HEK293 (cell line): Measurements from ENCODE around the gene ANAPC16.

Source experiments
- CTCF ChIA-PET: fragments of 350-600 bp; formaldehyde crosslinking; extraction: SDS; loops from one replicate; lab custom pipeline; 2021; ENCODE audit warnings: antibody characterized with exemption; lab: Yijun Ruan, JAX
- POLR2A ChIA-PET: fragments of 300-600 bp; formaldehyde crosslinking; extraction: SDS; loops from one replicate; lab custom pipeline; 2020; ENCODE audit warnings: antibody characterized with exemption, inconsistent platforms; lab: Yijun Ruan, JAX
- H3K27ac ChIP-seq: fragments of 200-500 bp; sonication (Bioruptor generic); 2 replicates; pipeline ENCODE4 v1.5.1; 2014; ENCODE audit warnings: low read depth, low read length, control low read depth, inconsistent platforms; ENCODE audit errors: extremely low read depth
- H3K36me3 ChIP-seq, 2 experiments: fragments of 200-500 bp in 1 of 2; sonication (Bioruptor generic) in 1 of 2; 1 replicate in 1 of 2; 2 replicates in 1 of 2; pipeline ENCODE4 v1.5.1; 2014 to 2017; ENCODE audit warnings: inconsistent platforms in 2 of 2, low read length in 2 of 2; ENCODE audit not compliant: control insufficient read depth in 2 of 2, insufficient read depth in 1 of 2
- H3K4me1 ChIP-seq: fragments of 200-500 bp; sonication (Bioruptor generic); 2 replicates; pipeline ENCODE4 v1.5.1; 2014; ENCODE audit warnings: mild to moderate bottlenecking, low read length, inconsistent platforms; ENCODE audit not compliant: control insufficient read depth, insufficient read depth
- H3K4me3 ChIP-seq: 2 replicates; pipeline ENCODE4 v1.5.1; 2011; ENCODE audit warnings: low read depth, mild to moderate bottlenecking, control low read depth, low read length, moderate library complexity
- H3K9me3 ChIP-seq: fragments of 200-500 bp; sonication (Bioruptor generic); 2 replicates; pipeline ENCODE4 v1.5.1; 2014; ENCODE audit warnings: low read depth, low read length, inconsistent platforms; ENCODE audit not compliant: control insufficient read depth, insufficient read depth
- ATF2 ChIP-seq: fragments of 450-650 bp; formaldehyde crosslinking; IDR thresholded peaks from 2 replicates; pipeline ENCODE4 v1.5.1; 2016; ENCODE audit warnings: missing biosample characterization, missing genetic modification characterization, low read depth
- KLF1 ChIP-seq: fragments of 450-650 bp; formaldehyde crosslinking; IDR thresholded peaks from 2 replicates; pipeline ENCODE4 v1.5.1; 2016; ENCODE audit warnings: missing biosample characterization, missing genetic modification characterization
- KLF10 ChIP-seq: fragments of 450-650 bp; IDR thresholded peaks from 2 replicates; pipeline ENCODE4 v1.5.1; 2018; ENCODE audit warnings: missing biosample characterization, mild to moderate bottlenecking, missing genetic modification characterization
- KLF9 ChIP-seq: fragments of 450-650 bp; formaldehyde crosslinking; IDR thresholded peaks from 2 replicates; pipeline ENCODE4 v1.5.1; 2016; ENCODE audit warnings: missing biosample characterization, missing genetic modification characterization, low read depth
- PRDM10 ChIP-seq: fragments of 450-650 bp; formaldehyde crosslinking; IDR thresholded peaks from 2 replicates; pipeline ENCODE4 v1.5.1; 2016; ENCODE audit warnings: missing biosample characterization, missing genetic modification characterization
- RBAK ChIP-seq: fragments of 450-650 bp; formaldehyde crosslinking; IDR thresholded peaks from 2 replicates; pipeline ENCODE4 v1.5.1; 2016; ENCODE audit warnings: missing biosample characterization, missing genetic modification characterization
- TCF7L2 ChIP-seq: IDR thresholded peaks from 2 replicates; pipeline ENCODE4 v1.6.1; 2011; ENCODE audit warnings: low read depth, mild to moderate bottlenecking, inconsistent platforms, low read length, moderate library complexity, borderline replicate concordance
- ZBTB1 ChIP-seq: fragments of 450-650 bp; formaldehyde crosslinking; IDR thresholded peaks from 2 replicates; pipeline ENCODE4 v1.5.1; 2016; ENCODE audit warnings: missing biosample characterization, missing genetic modification characterization
- ZBTB17 ChIP-seq: fragments of 450-650 bp; formaldehyde crosslinking; IDR thresholded peaks from 2 replicates; pipeline ENCODE4 v1.5.1; 2016; ENCODE audit warnings: missing biosample characterization, missing genetic modification characterization
- ZBTB48 ChIP-seq: fragments of 450-650 bp; formaldehyde crosslinking; IDR thresholded peaks from 2 replicates; pipeline ENCODE4 v1.5.1; 2016; ENCODE audit warnings: missing biosample characterization, missing genetic modification characterization
- ZBTB7A ChIP-seq: fragments of 450-650 bp; formaldehyde crosslinking; IDR thresholded peaks from 2 replicates; pipeline ENCODE4 v1.5.1; 2016; ENCODE audit warnings: low read depth, missing biosample characterization, missing genetic modification characterization
- ZEB2 ChIP-seq: fragments of 450-650 bp; formaldehyde crosslinking; IDR thresholded peaks from 2 replicates; pipeline ENCODE4 v1.5.1; 2016; ENCODE audit warnings: missing biosample characterization, missing genetic modification characterization
- ZFHX2 ChIP-seq: fragments of 450-650 bp; formaldehyde crosslinking; conservative IDR thresholded peaks from 2 replicates; pipeline ENCODE4 v1.5.1; 2016; ENCODE audit warnings: missing biosample characterization, missing genetic modification characterization
- ZNF292 ChIP-seq: fragments of 450-650 bp; formaldehyde crosslinking; IDR thresholded peaks from 2 replicates; pipeline ENCODE4 v1.5.1; 2016; ENCODE audit warnings: low read depth, missing biosample characterization, missing genetic modification characterization, borderline replicate concordance
- ZNF391 ChIP-seq: fragments of 450-650 bp; formaldehyde crosslinking; IDR thresholded peaks from 2 replicates; pipeline ENCODE4 v1.5.1; 2016; ENCODE audit warnings: low read depth, missing biosample characterization, missing genetic modification characterization, borderline replicate concordance
- ZNF426 ChIP-seq: fragments of 450-650 bp; formaldehyde crosslinking; IDR thresholded peaks from 2 replicates; pipeline ENCODE4 v1.5.1; 2017; ENCODE audit warnings: missing biosample characterization, missing genetic modification characterization, mild to moderate bottlenecking, inconsistent platforms, moderate library complexity
- ZNF513 ChIP-seq: fragments of 450-650 bp; IDR thresholded peaks from 2 replicates; pipeline ENCODE4 v1.5.1; 2018; ENCODE audit warnings: missing biosample characterization, missing genetic modification characterization
- ZNF518A ChIP-seq: fragments of 450-650 bp; formaldehyde crosslinking; conservative IDR thresholded peaks from 2 replicates; pipeline ENCODE4 v1.5.1; 2016; ENCODE audit warnings: low read depth, missing biosample characterization, missing genetic modification characterization
- ZNF548 ChIP-seq: fragments of 450-650 bp; formaldehyde crosslinking; IDR thresholded peaks from 2 replicates; pipeline ENCODE4 v1.5.1; 2016; ENCODE audit warnings: missing biosample characterization, missing genetic modification characterization
- ZNF747 ChIP-seq: fragments of 450-650 bp; formaldehyde crosslinking; IDR thresholded peaks from 2 replicates; pipeline ENCODE4 v1.5.1; 2016; ENCODE audit warnings: missing biosample characterization, missing genetic modification characterization
- ZNF776 ChIP-seq: fragments of 450-650 bp; formaldehyde crosslinking; IDR thresholded peaks from 2 replicates; pipeline ENCODE4 v1.5.0; 2017; ENCODE audit warnings: missing biosample characterization, missing genetic modification characterization, borderline replicate concordance
- ZSCAN30 ChIP-seq: fragments of 450-650 bp; IDR thresholded peaks from 2 replicates; pipeline ENCODE4 v1.5.1; 2018; ENCODE audit warnings: missing biosample characterization, mild to moderate bottlenecking, missing genetic modification characterization, moderate library complexity

The ANAPC16 gene

GRCh38 chr10:72270607-72271281, 54.9 kb downstream of the ANAPC16 start (continued):
- TF ChIP-seq KLF1 (tag by site-specific recombination) (0 out of 2 replicates have a peak, but pooled peaks have one; percentile 12), ZBTB17 (tag by site-specific recombination) (peak; percentile 33; the same call in 1 of the 2 replicates), ZFHX2 (tag by site-specific recombination) (peak; percentile 64; the same call in 1 of the 2 replicates), ZNF776 (tag by site-specific recombination) (no peak), KLF9 (tag by site-specific recombination) (no peak)
- TF ChIP-seq, all 188 proteins: peak for 6

- peak overlapping the region; percentile 65 for H3K4me3 ChIP-seq
- H3K36me3 ChIP-seq = peaks cover 0 to 16% of the 10 kb centered on the region in 2 experiments; a peak in 1 of 3 replicates
- H3K9me3 ChIP-seq = no peaks in the 10 kb centered on the region
- peak overlapping the region; percentile 98 for H3K27ac ChIP-seq
- H3K4me1 ChIP-seq = peaks cover 7% of the 10 kb centered on the region
- CTCF ChIA-PET = interaction anchor here (0.6 to 4.5 kb wide), 6 partner anchors 13 to 188 kb away, joined by 3 to 52 read pairs (median 5); no protein-coding TSS in a partner anchor
- POLR2A ChIA-PET = interaction anchor here (0.6 to 5.1 kb wide), 38 partner anchors 9 to 823 kb away, joined by 3 to 120 read pairs (median 8); partner anchors contain the start of genes ANAPC16 and ASCC1
- TF ChIP-seq ZNF292 = no peak
- peak; percentile 60; the same call in 1 of the 2 replicates for TF ChIP-seq ZBTB48 (tag by site-specific recombination)
- peak; percentile 100 for TF ChIP-seq ZEB2 (tag by site-specific recombination)
- TF ChIP-seq ZBTB7A (tag by site-specific recombination) = peak; percentile 71; the same call in 1 of the 2 replicates
- no peak for TF ChIP-seq RBAK (tag by site-specific recombination)
- peak; percentile 79 for TF ChIP-seq ATF2 (tag by site-specific recombination)
- peak; percentile 72 for TF ChIP-seq KLF10 (tag by site-specific recombination)
- no peak for TF ChIP-seq ZNF747 (tag by site-specific recombination)
- 0 out of 2 replicates have a peak, but pooled peaks have one; percentile 18 for TF ChIP-seq ZNF548 (tag by site-specific recombination)
- peak; percentile 76 for TF ChIP-seq PRDM10
- TF ChIP-seq TCF7L2 = no peak
- TF ChIP-seq ZSCAN30 (tag by site-specific recombination) = peak; percentile 88
- TF ChIP-seq ZNF518A = peak; percentile 42; the same call in 1 of the 2 replicates
- TF ChIP-seq ZBTB17 (tag by site-specific recombination) = peak; percentile 98
- TF ChIP-seq ZBTB1 (tag by site-specific recombination) = no peak
- TF ChIP-seq ZNF426 = no peak
- TF ChIP-seq ZNF513 (tag by site-specific recombination) = 0 out of 2 replicates have a peak, but pooled peaks have one; percentile 9
- peak; percentile 67; the same call in 1 of the 2 replicates for TF ChIP-seq ZNF391 (tag by site-specific recombination)
Measured at GRCh38 chr10:72272689-72273409, 57.0 kb downstream of the ANAPC16 start.
